Measurements from ENCODE around the gene ZCCHC14.
"Not testable (repeated sequence)": the region's sequence is repeated elsewhere in the genome, so short reads cannot be mapped to it uniquely, and the experiment has no call there.

Gene ZCCHC14

DNA sequence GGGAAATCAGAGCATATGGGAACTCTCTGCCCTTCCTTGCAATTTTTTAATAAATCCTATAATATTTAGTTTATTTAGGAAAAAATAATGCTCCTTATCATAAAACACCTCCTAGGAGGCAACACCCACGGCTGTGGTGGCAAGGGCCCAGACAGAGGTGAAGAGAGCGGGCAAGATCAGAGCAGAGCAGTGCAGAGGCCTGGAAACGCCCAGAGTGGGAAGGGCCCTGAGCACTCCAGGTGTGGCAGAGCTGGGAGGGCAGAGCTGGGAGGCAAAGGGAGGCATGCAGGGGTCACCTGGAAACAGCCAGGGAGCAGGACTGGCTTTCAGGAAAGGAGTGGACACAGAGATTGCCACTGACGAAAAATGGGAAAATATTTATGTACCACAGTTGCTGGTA is 126.5 kb downstream of the ZCCHC14 start:
- Histone ChIP-seq H3K36me3 (ENCODE audit: control insufficient read depth, insufficient read depth, low read length) (peaks cover 16% of the 10 kb centered on the region), H3K9me3 (ENCODE audit: control insufficient read depth, low read length) (no peaks in the 10 kb centered on the region), H3K27me3 (replicated peaks; ENCODE audit: control insufficient read depth, insufficient read depth, low read length, poor library complexity, severe bottlenecking) (no peaks in the 10 kb centered on the region), H3K4me3 (ENCODE audit: insufficient read depth, low read depth, low read length, poor library complexity, severe bottlenecking) (no peak overlapping the region), H3K27ac (ENCODE audit: insufficient read depth, low read length, poor library complexity, severe bottlenecking) (no peak overlapping the region), H3K4me1 (ENCODE audit: control insufficient read depth, insufficient read depth, low read length, poor library complexity, severe bottlenecking) (no peaks in the 10 kb centered on the region)
- DNase-seq: no peak

DNA sequence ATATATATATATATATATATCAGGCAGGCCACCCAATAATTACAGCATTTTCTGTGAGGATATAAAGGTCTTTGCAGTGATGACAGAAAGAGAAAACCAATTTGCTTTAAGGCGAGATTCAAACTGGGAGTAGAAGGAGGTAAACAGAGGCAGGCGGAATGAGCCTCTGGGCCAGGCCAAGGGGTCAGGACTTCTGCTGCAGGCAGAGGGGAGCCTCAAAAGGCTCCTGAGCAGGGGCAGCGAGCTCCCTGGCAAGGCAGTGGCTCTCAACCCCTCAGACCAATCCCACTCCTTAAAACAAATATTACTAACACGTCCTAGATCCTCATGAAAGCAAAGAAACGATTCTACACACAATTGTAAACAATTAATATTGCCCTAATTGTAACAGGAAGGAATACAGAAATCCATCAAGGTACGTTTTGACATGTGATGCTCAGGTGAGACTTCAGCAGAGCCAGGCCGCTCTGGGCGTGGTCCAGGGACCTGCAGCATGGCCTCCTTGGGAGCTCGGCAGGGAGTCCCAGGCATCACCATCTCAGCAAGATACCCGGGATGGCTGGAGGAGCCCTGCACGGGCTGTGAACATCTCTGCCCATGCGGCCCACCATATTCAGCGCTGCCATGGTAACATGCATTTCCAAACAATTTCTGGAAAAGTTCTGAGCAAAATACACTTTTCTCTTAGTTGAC is 127.7 kb downstream of the ZCCHC14 start:
- peaks cover 16% of the 10 kb centered on the region for H3K36me3 ChIP-seq (ENCODE audit: control insufficient read depth, insufficient read depth, low read length)
- no peak overlapping the region for H3K27ac ChIP-seq (ENCODE audit: insufficient read depth, low read length, poor library complexity, severe bottlenecking)
- H3K9me3 ChIP-seq (ENCODE audit: control insufficient read depth, low read length): no peaks in the 10 kb centered on the region
- no peak for DNase-seq
- H3K4me3 ChIP-seq (ENCODE audit: insufficient read depth, low read depth, low read length, poor library complexity, severe bottlenecking): no peak overlapping the region
- H3K4me1 ChIP-seq (ENCODE audit: control insufficient read depth, insufficient read depth, low read length, poor library complexity, severe bottlenecking): no peaks in the 10 kb centered on the region
- H3K27me3 ChIP-seq (replicated peaks; ENCODE audit: control insufficient read depth, insufficient read depth, low read length, poor library complexity, severe bottlenecking): no peaks in the 10 kb centered on the region

DNA sequence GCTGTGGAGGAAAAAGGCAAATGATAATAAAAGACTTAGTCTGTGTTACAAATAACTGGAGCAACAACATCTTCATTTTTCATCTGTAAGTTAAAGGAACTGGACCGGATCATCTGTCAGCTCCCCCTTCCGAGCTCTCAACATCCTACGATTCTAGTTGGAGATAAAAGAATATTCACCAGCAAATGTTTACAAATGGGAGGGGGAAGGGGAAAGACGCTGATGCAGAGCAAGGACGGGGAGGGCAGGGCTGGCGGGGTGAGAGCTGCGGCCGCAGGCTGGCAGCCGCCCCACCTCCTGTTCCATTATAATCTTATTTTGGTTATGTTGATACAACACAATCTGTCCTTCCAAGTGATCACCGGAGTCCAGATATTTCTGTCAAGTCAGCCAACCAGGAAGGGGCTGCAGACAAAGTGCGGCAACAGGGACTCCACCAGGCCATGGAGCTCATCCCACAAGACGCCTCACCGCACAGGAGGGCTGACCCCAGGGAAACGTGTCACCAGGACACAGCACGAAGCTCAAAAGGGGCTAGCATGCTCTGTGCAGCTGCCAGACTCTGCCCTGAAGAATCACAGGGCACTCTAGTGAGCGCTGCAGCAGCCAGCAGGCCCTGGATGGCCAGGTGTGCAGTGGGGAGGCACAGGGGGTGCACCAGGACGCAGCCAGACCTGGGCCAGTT is 128.9 kb downstream of the ZCCHC14 start:
- H3K4me3 ChIP-seq (ENCODE audit: insufficient read depth, low read depth, low read length, poor library complexity, severe bottlenecking): no peak overlapping the region
- H3K27me3 ChIP-seq (replicated peaks; ENCODE audit: control insufficient read depth, insufficient read depth, low read length, poor library complexity, severe bottlenecking): no peaks in the 10 kb centered on the region
- H3K36me3 ChIP-seq (ENCODE audit: control insufficient read depth, insufficient read depth, low read length): peaks cover 28% of the 10 kb centered on the region
- H3K9me3 ChIP-seq (ENCODE audit: control insufficient read depth, low read length): no peaks in the 10 kb centered on the region
- H3K27ac ChIP-seq (ENCODE audit: insufficient read depth, low read length, poor library complexity, severe bottlenecking): no peak overlapping the region
- H3K4me1 ChIP-seq (ENCODE audit: control insufficient read depth, insufficient read depth, low read length, poor library complexity, severe bottlenecking): no peaks in the 10 kb centered on the region
- DNase-seq: no peak

- not testable (repeated sequence) for H3K4me3 ChIP-seq (ENCODE audit: insufficient read depth, low read depth, low read length, poor library complexity, severe bottlenecking); DNase-seq; H3K4me1 ChIP-seq (ENCODE audit: control insufficient read depth, insufficient read depth, low read length, poor library complexity, severe bottlenecking); H3K9me3 ChIP-seq (ENCODE audit: control insufficient read depth, low read length); H3K27me3 ChIP-seq (replicated peaks; ENCODE audit: control insufficient read depth, insufficient read depth, low read length, poor library complexity, severe bottlenecking); H3K27ac ChIP-seq (ENCODE audit: insufficient read depth, low read length, poor library complexity, severe bottlenecking)
- peaks cover 37% of the 10 kb centered on the region for H3K36me3 ChIP-seq (ENCODE audit: control insufficient read depth, insufficient read depth, low read length)
These were observed 129.8 kb downstream of the ZCCHC14 start for GRCh38 chr16:87362828-87363559.

DNA sequence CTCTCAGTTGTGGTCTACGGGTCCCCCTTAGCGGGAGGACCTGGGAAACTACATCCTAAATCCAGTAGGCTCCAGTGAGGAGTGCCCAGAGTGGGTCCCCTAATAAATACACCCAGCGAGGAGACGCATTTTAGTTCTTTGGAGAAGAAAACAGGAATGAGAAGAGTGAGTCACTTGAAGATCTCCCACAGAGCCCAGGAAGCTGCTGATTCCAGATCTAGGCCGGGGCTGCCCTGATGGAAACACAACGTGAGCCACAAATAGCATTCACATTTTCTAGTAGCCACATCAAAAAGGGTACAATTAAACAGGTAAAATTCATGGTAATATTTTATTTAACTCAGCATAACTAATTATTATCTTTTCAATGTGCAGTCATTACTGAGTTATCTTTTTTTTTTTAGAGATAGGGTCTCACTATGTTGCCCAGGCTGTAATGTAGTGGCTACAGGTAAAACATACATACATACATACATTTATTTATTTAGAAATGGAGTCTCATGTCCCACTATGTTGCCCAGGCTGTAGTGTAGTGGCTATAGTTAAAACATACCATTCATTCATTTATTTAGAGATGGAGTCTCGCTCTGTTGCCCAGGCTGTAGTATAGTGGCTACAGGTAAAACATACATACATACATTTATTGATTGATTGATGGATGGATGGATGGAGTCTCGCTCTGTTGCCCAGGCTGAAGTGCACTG is 130.8 kb downstream of the ZCCHC14 start:
- H3K9me3 ChIP-seq (ENCODE audit: control insufficient read depth, low read length): no peaks in the 10 kb centered on the region
- no peak overlapping the region for H3K27ac ChIP-seq (ENCODE audit: insufficient read depth, low read length, poor library complexity, severe bottlenecking)
- no peaks in the 10 kb centered on the region for H3K27me3 ChIP-seq (replicated peaks; ENCODE audit: control insufficient read depth, insufficient read depth, low read length, poor library complexity, severe bottlenecking)
- H3K36me3 ChIP-seq (ENCODE audit: control insufficient read depth, insufficient read depth, low read length): peaks cover 37% of the 10 kb centered on the region
- DNase-seq: no peak
- no peak overlapping the region for H3K4me3 ChIP-seq (ENCODE audit: insufficient read depth, low read depth, low read length, poor library complexity, severe bottlenecking)
- no peaks in the 10 kb centered on the region for H3K4me1 ChIP-seq (ENCODE audit: control insufficient read depth, insufficient read depth, low read length, poor library complexity, severe bottlenecking)

- Histone ChIP-seq H3K36me3 (ENCODE audit: control insufficient read depth, insufficient read depth, low read length) (peaks cover 40% of the 10 kb centered on the region), H3K27ac (ENCODE audit: insufficient read depth, low read length, poor library complexity, severe bottlenecking) (no peak overlapping the region), H3K4me1 (ENCODE audit: control insufficient read depth, insufficient read depth, low read length, poor library complexity, severe bottlenecking) (no peaks in the 10 kb centered on the region), H3K27me3 (replicated peaks; ENCODE audit: control insufficient read depth, insufficient read depth, low read length, poor library complexity, severe bottlenecking) (no peaks in the 10 kb centered on the region), H3K9me3 (ENCODE audit: control insufficient read depth, low read length) (no peaks in the 10 kb centered on the region), H3K4me3 (ENCODE audit: insufficient read depth, low read depth, low read length, poor library complexity, severe bottlenecking) (no peak overlapping the region)
- no peak for DNase-seq
These were observed 131.8 kb downstream of the ZCCHC14 start for GRCh38 chr16:87360862-87361610.

DNA sequence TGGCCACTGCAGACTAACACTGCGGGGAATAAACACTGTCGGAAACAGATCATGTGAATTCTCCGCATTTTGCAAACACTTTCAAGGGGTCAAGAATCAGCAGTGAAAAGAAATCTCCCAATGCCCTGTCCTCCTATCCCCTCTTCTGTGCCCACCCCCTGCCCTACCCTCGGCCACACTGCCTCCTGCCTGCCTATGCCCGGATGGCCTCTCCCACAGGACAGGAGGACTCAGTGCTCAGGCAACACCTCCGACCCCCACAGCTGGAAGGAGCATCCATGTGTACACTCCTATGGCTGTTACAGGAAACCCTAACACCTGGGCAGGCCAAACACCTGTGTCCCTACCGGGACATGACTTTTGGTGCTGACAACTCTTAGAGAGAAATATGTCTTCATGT is 133.7 kb downstream of the ZCCHC14 start:
- no peaks in the 10 kb centered on the region for H3K4me1 ChIP-seq (ENCODE audit: control insufficient read depth, insufficient read depth, low read length, poor library complexity, severe bottlenecking)
- H3K27me3 ChIP-seq (replicated peaks; ENCODE audit: control insufficient read depth, insufficient read depth, low read length, poor library complexity, severe bottlenecking): no peaks in the 10 kb centered on the region
- no peak overlapping the region for H3K4me3 ChIP-seq (ENCODE audit: insufficient read depth, low read depth, low read length, poor library complexity, severe bottlenecking)
- no peaks in the 10 kb centered on the region for H3K9me3 ChIP-seq (ENCODE audit: control insufficient read depth, low read length)
- peaks cover 36% of the 10 kb centered on the region for H3K36me3 ChIP-seq (ENCODE audit: control insufficient read depth, insufficient read depth, low read length)
- no peak overlapping the region for H3K27ac ChIP-seq (ENCODE audit: insufficient read depth, low read length, poor library complexity, severe bottlenecking)
- DNase-seq: no peak

DNA sequence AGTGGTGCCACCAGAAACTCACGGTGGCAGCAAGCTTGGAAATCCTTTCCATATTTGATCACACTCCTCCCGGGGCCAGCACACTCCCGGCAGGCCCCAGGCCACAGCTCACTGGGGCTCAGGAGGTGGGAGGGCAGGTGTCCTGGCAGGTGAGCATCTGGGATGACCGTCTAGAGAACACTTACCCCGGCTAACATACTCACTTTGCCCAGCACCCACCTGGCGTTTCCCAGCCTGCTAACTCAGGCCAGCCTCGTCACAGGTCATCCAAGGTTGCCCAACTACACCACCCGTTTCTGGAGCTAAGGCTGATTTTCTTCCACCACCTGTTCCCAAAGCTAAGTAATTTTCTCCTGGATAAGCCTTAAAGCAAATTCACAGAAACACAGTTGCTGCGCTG is 134.1 kb downstream of the ZCCHC14 start:
- Histone ChIP-seq H3K4me1 (ENCODE audit: control insufficient read depth, insufficient read depth, low read length, poor library complexity, severe bottlenecking) (no peaks in the 10 kb centered on the region), H3K27ac (ENCODE audit: insufficient read depth, low read length, poor library complexity, severe bottlenecking) (no peak overlapping the region), H3K9me3 (ENCODE audit: control insufficient read depth, low read length) (no peaks in the 10 kb centered on the region), H3K36me3 (ENCODE audit: control insufficient read depth, insufficient read depth, low read length) (peaks cover 32% of the 10 kb centered on the region), H3K4me3 (ENCODE audit: insufficient read depth, low read depth, low read length, poor library complexity, severe bottlenecking) (no peak overlapping the region), H3K27me3 (replicated peaks; ENCODE audit: control insufficient read depth, insufficient read depth, low read length, poor library complexity, severe bottlenecking) (no peaks in the 10 kb centered on the region)
- no peak for DNase-seq

GRCh38 chr16:87358250-87358649 is 134.6 kb downstream of the ZCCHC14 start:
- Histone ChIP-seq H3K27ac (ENCODE audit: insufficient read depth, low read length, poor library complexity, severe bottlenecking) (no peak overlapping the region), H3K27me3 (replicated peaks; ENCODE audit: control insufficient read depth, insufficient read depth, low read length, poor library complexity, severe bottlenecking) (no peaks in the 10 kb centered on the region), H3K9me3 (ENCODE audit: control insufficient read depth, low read length) (no peaks in the 10 kb centered on the region), H3K36me3 (ENCODE audit: control insufficient read depth, insufficient read depth, low read length) (peaks cover 30% of the 10 kb centered on the region), H3K4me3 (ENCODE audit: insufficient read depth, low read depth, low read length, poor library complexity, severe bottlenecking) (no peak overlapping the region), H3K4me1 (ENCODE audit: control insufficient read depth, insufficient read depth, low read length, poor library complexity, severe bottlenecking) (no peaks in the 10 kb centered on the region)
- DNase-seq: no peak
